H1 (cell line): ENCODE results near the gene TPBGL. TPM values are rescaled to one million over a fixed set of nuclear protein-coding genes. Genes with fewer than 3 reads are reported as not detected.

Source experiments
- ASH2L ChIP-seq: fragments of 200-600, 300-600 bp; sonication (generic); IDR thresholded peaks from one replicate; pipeline ENCODE4 v1.7.1; 2017; ENCODE audit warnings: low read length
- CREB1 ChIP-seq: IDR thresholded peaks from 2 replicates; pipeline ENCODE4 v1.6.1; 2012; ENCODE audit warnings: inconsistent platforms
- EP300 ChIP-seq, 2 experiments: IDR thresholded peaks; 1 replicate in 1 of 2; 2 replicates in 1 of 2; pipeline ENCODE4 v1.6.1; 2011 to 2012; ENCODE audit warnings: low read depth in 2 of 2, low read length in 2 of 2, mild to moderate bottlenecking in 2 of 2, borderline replicate concordance in 1 of 2, inconsistent platforms in 1 of 2, moderate library complexity in 1 of 2
- HDAC2 ChIP-seq, 2 experiments: fragments of 300-600 bp in 1 of 2; sonication (generic) in 1 of 2; IDR thresholded peaks; 2 replicates each; pipeline ENCODE4 v1.6.1; 2011 to 2012; ENCODE audit warnings: low read depth in 2 of 2, low read length in 2 of 2, mild to moderate bottlenecking in 2 of 2, moderate library complexity in 2 of 2, borderline replicate concordance in 1 of 2, inconsistent platforms in 1 of 2
- KDM4A ChIP-seq: IDR thresholded peaks from one replicate; pipeline ENCODE4 v1.7.1; 2012; ENCODE audit warnings: low read depth, mild to moderate bottlenecking, moderate library complexity, low read length, inconsistent platforms; ENCODE audit not compliant: severe bottlenecking
- MAFK ChIP-seq: IDR thresholded peaks from 2 replicates; pipeline ENCODE4 v1.6.1; 2012; ENCODE audit warnings: low read depth, mild to moderate bottlenecking, improper control_type of control experiment, low read length
- RXRA ChIP-seq: IDR thresholded peaks from 2 replicates; pipeline ENCODE4 v1.6.1; 2011; ENCODE audit warnings: low read depth, mild to moderate bottlenecking, low read length, moderate library complexity; ENCODE audit not compliant: insufficient read depth
- TAF1 ChIP-seq: IDR thresholded peaks from 2 replicates; pipeline ENCODE4 v1.6.1; 2011; ENCODE audit warnings: mild to moderate bottlenecking, low read depth, low read length
- YY1 ChIP-seq: IDR thresholded peaks from 2 replicates; pipeline ENCODE4 v1.6.1; 2011; ENCODE audit warnings: low read depth, mild to moderate bottlenecking, low read length
- polyA plus RNA-seq, 7 experiments: library from polyadenylated mRNA; depleted of rRNA in 3 of 7; stranded (reverse) in 5 of 7; unstranded in 2 of 7; fragments of >200 nt in 5 of 7; fragments of 200-250 nt in 2 of 7; gene quantifications; 1 replicate in 5 of 7; 2 replicates in 1 of 7; 4 replicates in 1 of 7; pipeline versions ENCODE4 v1.2.1 to v1.2.3, GENCODE V29; 2011 to 2013; ENCODE audit warnings: missing spikeins in 2 of 7, mixed read lengths in 2 of 7
- total RNA-seq: library from RNA; stranded (reverse); fragmentation: NEBNext Ultra II Directional; extraction: Animal tissue kit (Norgen Biotek cat#: 25700); gene quantifications from 2 replicates; pipeline ENCODE4 v1.2.1, GENCODE V29; 2021
- TF ChIP-seq, protein P1 (sequence below): fragments of 300-600 bp; sonication (generic); IDR thresholded peaks from 2 replicates; pipeline ENCODE4 v1.7.1; 2012; ENCODE audit warnings: low read length, moderate library complexity, mild to moderate bottlenecking, inconsistent platforms; ENCODE audit not compliant: insufficient replicate concordance
- TF ChIP-seq, protein P2 (sequence below): IDR thresholded peaks from 2 replicates; pipeline ENCODE4 v1.6.1; 2012; ENCODE audit warnings: inconsistent platforms

TPBGL gene
- total and polyA plus RNA-seq, 2 of the 8 experiments (the other 6 are each of a cell fraction or from before 2014, with no cell fraction given): 0.26 to 0.37 TPM

DNA sequence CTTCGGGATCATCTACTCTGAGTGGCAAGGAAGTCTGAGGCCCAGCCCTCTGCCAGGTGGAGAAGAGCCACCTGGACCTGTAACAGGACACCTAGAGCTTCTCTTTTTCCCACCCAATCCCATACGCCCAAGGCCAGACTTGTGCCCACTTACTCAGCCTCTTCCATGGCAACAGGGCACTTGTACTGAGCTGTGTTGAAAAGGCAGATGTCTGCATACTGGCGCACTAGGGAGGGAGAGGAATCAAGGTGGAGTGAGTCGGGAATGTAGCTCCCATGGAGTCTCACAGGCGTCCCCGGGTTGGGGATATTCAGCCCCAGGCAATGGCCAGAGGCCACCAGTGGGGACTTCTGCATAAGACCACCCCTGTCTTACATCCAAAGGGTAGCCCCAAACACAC is 36.1 kb downstream of the TPBGL start (continued):
- TF ChIP-seq, protein P1, sequence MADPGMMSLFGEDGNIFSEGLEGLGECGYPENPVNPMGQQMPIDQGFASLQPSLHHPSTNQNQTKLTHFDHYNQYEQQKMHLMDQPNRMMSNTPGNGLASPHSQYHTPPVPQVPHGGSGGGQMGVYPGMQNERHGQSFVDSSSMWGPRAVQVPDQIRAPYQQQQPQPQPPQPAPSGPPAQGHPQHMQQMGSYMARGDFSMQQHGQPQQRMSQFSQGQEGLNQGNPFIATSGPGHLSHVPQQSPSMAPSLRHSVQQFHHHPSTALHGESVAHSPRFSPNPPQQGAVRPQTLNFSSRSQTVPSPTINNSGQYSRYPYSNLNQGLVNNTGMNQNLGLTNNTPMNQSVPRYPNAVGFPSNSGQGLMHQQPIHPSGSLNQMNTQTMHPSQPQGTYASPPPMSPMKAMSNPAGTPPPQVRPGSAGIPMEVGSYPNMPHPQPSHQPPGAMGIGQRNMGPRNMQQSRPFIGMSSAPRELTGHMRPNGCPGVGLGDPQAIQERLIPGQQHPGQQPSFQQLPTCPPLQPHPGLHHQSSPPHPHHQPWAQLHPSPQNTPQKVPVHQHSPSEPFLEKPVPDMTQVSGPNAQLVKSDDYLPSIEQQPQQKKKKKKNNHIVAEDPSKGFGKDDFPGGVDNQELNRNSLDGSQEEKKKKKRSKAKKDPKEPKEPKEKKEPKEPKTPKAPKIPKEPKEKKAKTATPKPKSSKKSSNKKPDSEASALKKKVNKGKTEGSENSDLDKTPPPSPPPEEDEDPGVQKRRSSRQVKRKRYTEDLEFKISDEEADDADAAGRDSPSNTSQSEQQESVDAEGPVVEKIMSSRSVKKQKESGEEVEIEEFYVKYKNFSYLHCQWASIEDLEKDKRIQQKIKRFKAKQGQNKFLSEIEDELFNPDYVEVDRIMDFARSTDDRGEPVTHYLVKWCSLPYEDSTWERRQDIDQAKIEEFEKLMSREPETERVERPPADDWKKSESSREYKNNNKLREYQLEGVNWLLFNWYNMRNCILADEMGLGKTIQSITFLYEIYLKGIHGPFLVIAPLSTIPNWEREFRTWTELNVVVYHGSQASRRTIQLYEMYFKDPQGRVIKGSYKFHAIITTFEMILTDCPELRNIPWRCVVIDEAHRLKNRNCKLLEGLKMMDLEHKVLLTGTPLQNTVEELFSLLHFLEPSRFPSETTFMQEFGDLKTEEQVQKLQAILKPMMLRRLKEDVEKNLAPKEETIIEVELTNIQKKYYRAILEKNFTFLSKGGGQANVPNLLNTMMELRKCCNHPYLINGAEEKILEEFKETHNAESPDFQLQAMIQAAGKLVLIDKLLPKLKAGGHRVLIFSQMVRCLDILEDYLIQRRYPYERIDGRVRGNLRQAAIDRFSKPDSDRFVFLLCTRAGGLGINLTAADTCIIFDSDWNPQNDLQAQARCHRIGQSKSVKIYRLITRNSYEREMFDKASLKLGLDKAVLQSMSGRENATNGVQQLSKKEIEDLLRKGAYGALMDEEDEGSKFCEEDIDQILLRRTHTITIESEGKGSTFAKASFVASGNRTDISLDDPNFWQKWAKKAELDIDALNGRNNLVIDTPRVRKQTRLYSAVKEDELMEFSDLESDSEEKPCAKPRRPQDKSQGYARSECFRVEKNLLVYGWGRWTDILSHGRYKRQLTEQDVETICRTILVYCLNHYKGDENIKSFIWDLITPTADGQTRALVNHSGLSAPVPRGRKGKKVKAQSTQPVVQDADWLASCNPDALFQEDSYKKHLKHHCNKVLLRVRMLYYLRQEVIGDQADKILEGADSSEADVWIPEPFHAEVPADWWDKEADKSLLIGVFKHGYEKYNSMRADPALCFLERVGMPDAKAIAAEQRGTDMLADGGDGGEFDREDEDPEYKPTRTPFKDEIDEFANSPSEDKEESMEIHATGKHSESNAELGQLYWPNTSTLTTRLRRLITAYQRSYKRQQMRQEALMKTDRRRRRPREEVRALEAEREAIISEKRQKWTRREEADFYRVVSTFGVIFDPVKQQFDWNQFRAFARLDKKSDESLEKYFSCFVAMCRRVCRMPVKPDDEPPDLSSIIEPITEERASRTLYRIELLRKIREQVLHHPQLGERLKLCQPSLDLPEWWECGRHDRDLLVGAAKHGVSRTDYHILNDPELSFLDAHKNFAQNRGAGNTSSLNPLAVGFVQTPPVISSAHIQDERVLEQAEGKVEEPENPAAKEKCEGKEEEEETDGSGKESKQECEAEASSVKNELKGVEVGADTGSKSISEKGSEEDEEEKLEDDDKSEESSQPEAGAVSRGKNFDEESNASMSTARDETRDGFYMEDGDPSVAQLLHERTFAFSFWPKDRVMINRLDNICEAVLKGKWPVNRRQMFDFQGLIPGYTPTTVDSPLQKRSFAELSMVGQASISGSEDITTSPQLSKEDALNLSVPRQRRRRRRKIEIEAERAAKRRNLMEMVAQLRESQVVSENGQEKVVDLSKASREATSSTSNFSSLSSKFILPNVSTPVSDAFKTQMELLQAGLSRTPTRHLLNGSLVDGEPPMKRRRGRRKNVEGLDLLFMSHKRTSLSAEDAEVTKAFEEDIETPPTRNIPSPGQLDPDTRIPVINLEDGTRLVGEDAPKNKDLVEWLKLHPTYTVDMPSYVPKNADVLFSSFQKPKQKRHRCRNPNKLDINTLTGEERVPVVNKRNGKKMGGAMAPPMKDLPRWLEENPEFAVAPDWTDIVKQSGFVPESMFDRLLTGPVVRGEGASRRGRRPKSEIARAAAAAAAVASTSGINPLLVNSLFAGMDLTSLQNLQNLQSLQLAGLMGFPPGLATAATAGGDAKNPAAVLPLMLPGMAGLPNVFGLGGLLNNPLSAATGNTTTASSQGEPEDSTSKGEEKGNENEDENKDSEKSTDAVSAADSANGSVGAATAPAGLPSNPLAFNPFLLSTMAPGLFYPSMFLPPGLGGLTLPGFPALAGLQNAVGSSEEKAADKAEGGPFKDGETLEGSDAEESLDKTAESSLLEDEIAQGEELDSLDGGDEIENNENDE: no peak
- TF ChIP-seq YY1: no peak
- TF ChIP-seq, protein P2, sequence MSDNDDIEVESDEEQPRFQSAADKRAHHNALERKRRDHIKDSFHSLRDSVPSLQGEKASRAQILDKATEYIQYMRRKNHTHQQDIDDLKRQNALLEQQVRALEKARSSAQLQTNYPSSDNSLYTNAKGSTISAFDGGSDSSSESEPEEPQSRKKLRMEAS: no peak
- no peak for TF ChIP-seq EP300 (IDR thresholded peaks at IDR 0.05; ENCODE audit: borderline replicate concordance in 1 of 2, low read depth in 2 of 2, low read length in 2 of 2)
- TF ChIP-seq RXRA: no peak
- TF ChIP-seq KDM4A: no peak
- no peak for TF ChIP-seq ASH2L
- TF ChIP-seq HDAC2 (IDR thresholded peaks at IDR 0.05; ENCODE audit: borderline replicate concordance in 1 of 2, low read depth in 2 of 2, low read length in 2 of 2): no peak
- no peak for TF ChIP-seq TAF1
- TF ChIP-seq MAFK: no peak
- TF ChIP-seq CREB1: no peak
